HL-60/S4 treated with phorbol 12-myristate 13-acetate at 8.2 ng/mL for 4 days and 3 days (cell line): Measurements from ENCODE around the gene CSNK2A1.
"Not testable (repeated sequence)": the region's sequence is repeated elsewhere in the genome, so short reads cannot be mapped to it uniquely, and the experiment has no call there.

Experiments used
- in situ Hi-C: fragments of 300-500 bp; cut with MboI; formaldehyde crosslinking; loops from 2 replicates; pipeline ENCODE4 v1.15.0; 2022; ENCODE audit warnings: low sequenced_read_pairs

CSNK2A1 gene

DNA sequence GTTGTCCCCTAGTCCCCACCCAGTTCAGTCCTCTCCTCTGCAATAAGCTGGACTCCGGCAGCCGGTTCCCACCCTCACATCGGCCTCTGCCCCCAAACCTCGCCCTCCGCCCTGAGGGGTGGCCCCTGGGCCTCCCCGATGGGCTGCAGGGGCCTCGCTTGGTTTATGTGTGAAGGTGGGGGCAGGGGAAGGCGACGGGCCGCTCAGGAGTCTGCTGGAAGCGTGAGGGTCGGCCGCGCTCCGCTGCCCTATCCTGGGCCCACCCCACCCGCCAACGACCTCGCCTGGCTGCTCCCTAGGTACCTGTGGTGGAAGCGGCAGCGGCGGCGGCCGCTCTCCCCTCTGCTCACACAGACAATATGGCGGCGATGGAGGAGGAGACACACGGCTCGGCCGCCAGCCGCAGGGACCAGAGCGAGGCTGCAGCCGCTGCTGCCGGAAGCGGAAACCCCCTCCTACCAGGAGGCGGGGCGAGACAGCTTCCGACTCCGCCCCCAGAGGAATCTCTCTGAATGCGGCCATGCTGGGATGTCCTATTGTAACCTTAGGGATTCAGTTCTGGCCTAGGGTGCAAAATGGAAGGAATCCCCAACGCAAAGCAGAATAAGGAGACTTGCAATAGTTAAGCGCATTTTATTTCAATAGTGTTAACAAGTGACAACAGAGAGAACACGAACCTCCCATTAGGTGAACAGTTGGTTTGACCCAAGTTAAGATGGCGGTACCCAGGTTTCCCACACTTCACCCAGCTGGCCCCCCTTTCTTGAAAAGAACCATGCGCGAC lies at the start of gene CSNK2A1:
CSNK2A1 (minus strand) TSS at position 422 of the 784 bp plus-strand sequence. CDS start 35,239 bp downstream, outside the sequence.
- in situ Hi-C loops = no loop called here

DNA sequence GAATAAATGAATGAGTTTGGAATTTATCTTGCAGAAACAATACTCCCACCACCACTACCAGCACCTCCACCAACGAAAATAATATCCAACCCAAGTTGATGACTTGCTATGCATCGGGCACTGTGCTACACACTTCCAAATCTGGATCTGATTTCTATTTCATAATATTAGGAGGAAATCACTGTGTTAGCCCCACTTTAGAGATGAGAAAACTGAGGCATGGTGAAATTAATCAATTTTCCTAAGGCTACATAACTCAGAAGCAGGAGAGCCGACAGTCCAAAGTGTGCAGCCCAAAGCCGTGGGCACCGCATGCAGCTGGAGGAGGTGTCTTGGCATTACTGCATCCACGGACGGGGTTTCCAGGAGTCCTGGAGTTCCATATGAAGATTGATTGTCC lies 48.9 kb upstream of the CSNK2A1 start:
- in situ Hi-C loops = no loop called here

DNA sequence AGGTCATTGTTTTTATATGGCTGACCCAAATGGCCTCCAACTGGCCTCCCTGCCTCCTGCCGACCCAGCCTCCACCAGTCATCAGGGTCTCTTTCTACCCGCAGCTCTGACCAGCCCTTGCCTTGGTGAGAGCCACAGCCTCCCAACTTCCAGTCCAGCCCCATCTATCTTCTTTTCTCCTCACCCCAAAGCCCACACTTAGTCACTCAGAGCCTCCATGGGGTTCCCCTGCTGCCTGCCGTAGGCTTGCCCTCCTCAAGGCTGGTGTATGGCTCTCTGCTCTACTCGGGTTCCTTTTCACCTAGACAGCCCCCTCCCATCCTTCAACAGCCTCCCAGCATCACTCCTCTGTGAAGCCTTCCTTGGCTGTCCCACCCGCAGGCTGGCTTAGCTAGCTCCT lies 48.4 kb upstream of the CSNK2A1 start:
- in situ Hi-C loops = no loop called here

DNA sequence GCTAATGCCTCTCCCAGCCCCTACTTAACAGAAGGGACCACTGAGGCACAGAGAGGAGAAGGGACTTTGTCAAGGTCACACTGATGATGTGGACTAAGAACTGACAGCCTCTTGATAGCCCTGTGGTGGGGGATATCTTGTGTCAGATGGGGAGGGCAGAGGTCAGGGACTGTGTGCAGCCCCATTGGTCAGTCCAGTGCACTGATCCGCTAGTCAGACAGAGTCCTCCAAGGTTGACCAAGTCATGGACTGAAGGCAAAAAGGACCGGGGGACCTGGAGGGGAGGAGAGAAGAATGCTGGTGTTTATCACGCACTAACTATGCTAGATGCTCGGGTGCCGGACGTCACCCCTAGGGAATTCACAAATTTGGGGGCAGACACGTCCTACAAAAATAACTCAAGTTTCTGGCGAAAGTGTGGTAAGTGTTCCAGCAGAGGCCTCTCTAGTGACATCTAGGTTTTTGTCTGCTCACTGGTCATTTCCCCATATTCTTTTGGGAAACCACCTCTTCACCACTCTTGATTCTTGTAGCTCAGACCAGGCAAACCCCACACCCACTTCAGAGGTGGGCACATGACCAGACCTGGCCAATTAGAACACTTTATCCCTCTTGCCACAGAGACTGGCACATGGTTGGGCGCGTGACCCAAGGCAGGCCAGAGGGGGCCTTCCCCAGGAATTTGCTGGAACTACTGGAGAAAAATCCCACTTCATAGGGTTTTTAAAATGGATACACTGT lies 45.5 kb upstream of the CSNK2A1 start:
- in situ Hi-C loops = no loop called here

DNA sequence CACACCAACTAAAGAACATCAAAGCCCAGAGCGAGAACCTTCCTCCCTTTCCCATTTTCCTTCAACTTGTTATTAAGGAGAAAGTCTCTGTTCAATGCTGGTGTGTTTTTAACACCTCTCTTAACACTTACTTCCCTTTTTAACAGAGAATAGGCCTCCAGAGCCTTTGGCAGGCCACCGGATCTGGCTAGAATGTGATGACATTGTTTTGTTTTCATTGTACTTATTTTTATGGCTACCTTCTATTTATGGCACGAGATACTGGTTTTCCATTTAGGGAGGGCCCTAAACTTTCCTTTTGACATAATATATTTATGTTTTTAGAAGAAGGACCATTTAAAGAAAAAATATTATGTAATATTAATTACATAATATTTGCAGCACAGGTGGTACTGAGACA lies 44.9 kb upstream of the CSNK2A1 start:
- in situ Hi-C loops = no loop called here

DNA sequence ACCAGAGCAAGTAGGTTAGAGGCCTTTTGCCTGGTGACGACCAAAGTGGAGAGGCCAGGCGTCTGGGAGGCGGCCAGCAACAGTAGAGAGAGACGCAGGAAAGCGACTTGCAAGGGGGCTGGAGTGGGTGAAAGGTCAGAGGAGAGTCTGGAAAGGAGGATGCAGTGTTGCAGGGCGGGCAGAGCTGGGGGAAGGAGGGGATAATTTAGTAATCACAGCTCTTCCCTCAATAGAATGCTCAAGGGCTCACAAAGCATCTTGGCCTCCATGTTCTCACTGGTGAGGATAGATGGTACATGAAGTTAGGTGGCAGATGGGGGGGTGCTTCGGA lies 41.3 kb upstream of the CSNK2A1 start:
- in situ Hi-C loops = no loop called here

DNA sequence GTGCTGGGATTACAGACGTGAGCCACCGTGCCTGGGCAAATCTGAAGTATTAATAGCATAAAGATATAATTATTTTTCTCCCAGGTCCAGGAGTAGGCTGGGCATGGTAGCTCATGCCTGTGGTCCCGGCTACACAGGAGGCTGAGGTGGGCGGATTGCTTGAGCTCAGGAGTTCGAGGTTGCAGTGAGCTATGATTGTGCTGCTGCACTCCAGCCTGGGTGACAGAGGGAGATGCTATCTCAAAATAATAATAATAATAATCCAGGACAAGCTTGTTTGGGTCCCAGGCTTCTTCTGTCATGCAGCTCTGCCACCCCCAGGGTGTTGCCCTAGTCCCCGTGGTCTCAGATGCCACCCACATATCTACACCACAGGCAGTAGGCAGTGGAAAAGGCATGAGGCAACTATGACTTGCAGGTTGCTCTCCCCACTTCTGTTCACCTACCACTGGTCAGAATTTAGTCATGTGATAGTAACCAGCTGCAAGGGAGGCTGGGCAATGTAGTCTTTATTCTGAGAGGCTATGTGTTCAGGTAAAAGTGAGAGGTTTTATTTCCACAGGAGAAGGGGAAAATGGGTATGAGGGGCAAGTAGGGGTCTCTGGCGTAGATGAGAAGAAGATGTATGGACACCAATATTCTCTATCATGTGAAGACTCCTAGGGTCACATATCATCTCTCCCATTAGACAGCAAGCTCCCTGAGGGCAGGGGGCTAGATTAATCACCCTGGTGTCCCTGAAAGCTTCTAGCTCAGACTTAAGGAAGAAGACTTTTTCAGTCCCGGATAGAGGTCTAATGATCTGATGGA lies 40.8 kb upstream of the CSNK2A1 start:
- in situ Hi-C loops = no loop called here

DNA sequence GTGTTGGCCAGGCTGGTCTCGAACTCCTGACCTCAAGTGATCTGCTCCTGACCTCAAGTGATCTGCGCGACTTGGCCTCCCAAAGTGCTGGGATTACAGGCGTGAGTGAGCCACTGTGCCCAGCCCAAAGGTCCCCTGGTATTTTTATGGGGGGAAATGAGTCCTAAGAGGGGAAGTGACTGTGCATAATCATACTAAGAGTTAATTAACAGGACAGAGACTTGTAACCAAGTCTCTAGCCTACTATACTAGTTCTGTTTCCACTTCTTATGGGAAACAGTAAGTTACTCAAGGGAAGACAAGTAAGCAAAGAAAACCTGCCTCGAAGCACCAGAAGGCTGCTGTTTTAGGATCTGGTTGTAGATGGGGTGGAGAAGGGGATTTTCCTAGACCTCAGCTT lies 38.6 kb upstream of the CSNK2A1 start:
- in situ Hi-C loops = no loop called here

DNA sequence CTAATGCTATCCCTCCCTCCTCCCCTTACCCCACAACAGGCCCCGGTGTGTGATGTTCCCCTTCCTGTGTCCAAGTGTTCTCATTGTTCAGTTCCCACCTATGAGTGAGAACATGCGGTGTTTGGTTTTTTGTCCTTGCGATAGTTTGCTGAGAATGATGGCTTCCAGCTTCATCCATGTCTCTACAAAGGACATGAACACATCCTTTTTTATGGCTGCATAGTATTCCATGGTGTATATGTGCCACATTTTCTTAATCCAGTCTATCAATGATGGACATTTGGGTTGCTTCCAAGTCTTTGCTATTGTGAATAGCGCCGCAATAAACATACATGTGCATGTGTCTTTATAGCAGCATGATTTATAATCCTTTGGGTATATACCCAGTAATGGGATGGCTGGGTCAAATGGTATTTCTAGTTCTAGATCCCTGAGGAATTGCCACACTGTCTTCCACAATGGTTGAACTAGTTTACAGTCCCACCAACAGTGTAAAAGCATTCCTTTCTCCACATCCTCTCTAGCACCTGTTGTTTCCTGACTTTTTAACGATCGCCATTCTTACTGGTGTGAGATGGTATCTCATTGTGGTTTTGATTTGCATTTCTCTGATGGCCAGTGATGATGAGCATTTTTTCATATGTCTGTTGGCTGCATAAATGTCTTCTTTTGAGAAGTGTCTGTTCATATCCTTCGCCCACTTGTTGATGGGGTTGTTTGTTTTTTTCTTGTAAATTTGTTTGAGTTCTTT lies 35.5 kb upstream of the CSNK2A1 start:
- in situ Hi-C loops = not testable (repeated sequence)

DNA sequence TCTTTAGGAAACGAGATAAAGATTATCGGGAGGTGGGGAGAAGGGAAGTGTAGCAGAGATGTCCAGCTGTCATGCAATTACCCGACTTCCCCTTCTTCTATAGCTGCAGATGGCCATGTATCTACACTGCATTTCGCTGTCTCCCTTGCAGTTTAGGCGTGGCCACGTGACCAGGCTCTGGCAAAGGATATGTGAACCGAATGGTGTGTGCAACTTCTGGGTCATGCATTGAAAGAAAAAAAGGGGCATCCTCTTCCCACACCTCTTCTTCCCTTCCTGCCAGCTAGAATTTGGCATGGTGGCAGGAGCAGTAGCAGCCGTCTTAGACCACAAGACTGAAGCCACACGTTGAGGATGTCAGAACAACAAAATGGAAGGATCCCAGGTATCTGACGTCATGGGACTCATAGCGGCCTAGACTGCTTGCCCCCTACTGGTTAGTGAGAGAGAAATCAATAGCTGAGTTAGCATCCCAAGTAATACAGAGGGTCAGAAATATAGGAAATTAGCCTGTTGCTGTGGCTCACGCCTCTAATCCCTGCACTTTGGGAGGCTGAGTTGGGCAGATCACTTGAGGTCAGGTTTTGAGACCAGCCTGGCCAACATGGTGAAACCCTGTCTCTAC lies 33.7 kb upstream of the CSNK2A1 start:
- in situ Hi-C loops = no loop called here

DNA sequence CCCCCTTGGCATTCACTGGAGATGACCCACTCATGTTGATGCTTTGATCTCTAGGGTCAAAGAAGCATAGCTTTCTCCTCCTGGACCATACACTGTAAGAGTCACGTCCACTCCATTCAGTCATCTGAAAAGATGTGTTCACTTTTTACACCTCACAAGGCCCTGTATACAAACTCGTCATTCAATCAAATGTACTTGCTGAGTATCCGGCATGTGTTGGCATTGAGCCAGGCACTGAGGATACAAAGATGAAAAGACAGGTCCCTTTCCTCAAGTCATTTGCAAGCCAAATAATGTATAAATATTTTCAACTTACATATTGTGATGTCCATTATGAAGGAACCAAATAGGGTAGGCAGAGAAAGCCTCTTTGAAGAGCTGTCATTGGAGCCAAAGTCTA lies 32.6 kb upstream of the CSNK2A1 start:
- in situ Hi-C loops = no loop called here

DNA sequence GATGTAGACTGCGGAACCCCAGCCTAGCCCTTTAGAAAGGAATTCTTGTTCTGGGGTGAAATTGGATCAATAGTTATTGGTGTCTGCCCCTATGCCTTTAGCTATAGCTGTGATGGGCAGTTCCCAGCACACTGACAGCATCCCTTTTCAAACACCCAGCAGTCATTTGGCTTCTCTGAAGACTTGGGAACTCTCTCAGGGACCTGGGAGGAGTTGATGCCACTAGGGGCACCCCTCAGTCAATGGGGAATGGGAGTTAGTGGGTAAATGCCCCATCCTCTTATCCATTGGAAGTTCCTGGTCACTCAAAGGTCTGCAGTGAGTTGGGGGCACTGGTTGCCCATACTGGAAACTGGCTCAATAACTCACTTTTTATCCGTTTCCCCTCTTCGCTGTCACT lies 31.6 kb upstream of the CSNK2A1 start:
- in situ Hi-C loops = no loop called here

DNA sequence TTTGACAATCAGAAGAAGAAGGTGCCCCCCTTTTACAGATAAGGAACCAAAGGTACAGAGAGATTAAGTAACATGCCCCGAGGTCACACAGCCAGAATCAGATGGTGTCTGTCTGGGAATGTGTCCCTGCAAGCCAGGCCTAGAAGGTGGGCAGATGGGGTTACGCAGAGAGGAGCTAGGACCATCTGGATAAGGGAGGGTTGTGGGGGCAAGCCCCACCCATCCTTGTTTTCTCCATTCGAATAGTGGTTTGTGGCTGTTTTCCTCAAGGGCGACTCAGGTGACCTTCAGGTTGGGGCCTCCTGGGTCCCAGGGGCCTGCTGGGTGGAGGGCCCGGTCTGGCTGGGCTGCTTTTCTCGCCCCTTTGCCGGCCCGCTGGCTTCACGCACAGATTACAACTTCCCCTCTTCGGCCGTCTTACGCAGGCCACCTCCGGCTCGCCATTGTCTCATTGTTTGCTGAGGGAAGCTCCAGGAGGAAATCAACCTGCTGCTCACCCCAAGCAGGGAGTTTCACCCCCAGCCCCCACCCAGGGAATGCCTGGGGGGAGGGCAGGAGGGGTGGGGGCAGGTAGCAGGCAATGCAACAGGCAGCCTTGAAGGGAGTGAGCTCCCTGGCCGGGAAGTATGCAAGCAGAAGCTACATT lies 30.8 kb upstream of the CSNK2A1 start:
- in situ Hi-C loops = no loop called here

DNA sequence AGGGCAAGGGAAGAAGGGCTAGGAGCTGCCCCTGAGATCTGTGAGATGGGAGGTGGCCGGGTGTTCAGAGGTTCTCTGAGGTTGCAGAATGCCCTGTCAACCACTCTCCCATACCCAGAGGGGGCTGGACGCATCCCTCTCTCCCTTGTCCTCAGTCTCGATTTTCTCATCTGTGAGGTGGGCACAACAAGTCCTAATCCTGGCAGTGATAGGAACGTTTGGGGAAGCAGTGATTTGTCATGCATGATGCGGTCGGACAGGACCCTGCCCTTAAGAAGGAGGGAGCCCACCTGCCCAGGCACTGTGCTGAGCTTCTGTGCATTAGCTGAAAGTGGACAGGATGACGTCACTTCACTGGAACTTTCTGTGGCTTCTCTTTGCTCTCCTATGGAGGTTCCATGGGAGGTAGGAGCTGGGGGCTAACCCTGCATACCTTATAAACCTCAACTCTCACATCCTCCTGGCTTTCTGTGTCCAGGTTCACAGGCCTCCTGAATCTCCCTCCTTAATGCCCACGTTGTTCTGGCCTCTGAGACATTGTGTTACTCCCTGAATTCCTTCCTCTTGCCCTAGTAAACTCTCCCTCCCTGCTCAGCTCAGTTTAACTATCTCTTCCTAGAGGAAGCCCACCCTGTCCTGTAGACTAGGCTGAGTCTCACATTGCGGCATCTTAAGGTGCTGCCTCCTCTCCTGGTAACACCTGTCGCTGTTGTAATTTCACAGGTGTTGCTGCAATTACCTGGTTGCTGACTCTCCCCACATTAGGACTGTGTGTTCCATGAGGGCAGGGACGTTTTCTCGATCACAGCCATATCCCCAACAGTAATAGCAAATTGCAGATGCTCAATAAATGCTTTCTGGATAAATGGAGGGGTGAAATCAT lies 30.1 kb upstream of the CSNK2A1 start:
- in situ Hi-C loops = no loop called here

DNA sequence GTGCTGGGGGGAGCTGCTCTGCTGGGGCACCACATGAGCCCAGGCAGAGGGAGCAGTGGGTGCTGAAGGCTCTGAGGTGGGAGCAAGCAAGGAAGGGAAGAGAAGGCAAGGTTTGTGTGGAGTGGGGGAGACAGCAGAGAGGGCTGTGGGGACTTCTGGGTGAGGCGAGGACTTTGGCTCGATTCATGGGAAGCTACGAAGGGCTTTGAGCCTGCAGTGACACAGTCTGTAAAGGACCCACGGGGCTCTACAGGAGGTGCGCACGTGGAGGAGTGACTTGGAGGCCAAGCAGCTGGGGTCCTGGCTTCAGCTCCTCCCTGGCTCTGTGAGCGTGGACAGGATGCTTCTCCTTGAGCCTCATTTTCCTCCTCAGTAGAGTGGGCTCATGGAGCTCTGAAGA lies 29.1 kb upstream of the CSNK2A1 start:
- in situ Hi-C loops = no loop called here

DNA sequence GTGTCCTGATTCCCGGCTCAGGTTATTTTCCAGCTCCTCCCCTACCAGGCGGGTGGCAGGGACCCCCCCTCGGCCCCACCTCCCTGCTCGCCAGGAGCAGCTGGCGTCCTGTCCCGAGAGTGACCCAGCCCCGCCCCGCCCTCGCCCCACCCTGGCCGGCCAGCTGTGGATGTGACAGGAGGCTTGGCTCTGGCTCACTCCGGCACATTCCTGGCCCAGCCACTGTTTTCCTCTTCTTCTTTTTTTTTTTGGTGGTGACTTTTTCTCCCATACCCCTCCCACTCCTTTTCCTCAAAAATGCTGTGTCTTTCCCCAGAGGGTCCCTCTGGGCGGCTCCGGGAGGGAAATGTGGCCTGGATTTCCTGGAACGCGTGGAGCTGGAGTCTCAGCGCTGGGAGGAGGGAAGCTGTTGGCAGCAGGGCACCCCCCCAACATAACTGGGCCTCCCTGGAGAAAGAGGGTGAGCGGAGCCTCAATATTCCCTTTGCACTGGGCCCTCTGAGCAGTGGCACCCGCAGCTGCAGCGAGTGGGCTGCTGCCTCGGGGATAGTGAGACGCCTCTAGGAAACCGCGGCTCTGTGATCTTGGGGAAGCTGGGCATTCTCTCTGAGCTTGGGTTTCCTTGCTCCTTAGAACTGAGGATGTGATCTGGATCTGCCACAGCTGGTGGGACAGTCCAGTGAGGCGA lies 28.3 kb upstream of the CSNK2A1 start:
- in situ Hi-C loops = no loop called here

DNA sequence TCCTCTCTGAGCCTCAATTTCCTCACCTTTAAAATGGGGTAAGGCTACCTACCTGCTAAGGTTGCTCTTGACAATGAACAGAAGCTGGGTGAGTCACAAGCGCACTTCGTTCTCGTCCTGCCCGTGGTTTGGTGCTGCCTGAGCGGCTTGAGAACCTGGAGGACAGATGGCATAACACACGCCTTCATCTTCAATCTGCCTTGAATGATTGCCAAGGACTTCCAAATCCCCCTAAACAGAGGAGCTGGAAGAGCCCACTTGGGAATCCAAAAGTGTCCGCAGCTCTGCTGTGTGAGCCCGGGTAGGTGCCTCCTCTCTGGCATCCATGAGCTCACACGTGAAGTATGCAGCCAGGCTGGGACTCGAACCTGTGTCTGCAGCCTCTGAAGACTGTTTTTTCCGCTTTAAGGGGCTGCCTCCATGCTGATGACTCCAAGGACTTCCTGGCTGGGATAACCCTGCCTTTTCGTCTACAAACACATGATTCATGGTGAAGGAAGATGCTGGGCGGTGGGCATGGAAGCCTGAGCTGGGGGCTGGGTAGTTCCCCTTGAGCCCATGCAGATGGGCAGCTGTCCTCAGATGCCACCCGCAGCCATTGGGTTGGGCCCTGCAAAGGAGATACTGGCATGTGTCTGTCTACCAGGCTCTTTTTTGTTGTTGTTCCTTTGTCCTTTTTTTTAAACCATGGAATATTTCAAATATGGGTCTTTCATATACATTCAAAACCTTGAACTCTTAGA lies 25.3 kb upstream of the CSNK2A1 start:
- in situ Hi-C loops = loop anchor here (10.0 kb wide), 1 partner anchor 76 kb away; no protein-coding TSS in a partner anchor
